ENCODE data around the gene TBXAS1. TPM values are rescaled to one million over a fixed set of nuclear protein-coding genes. Genes with fewer than 3 reads are reported as not detected.

Gene TBXAS1
- total and polyA plus RNA-seq, 4 donors = 19.6 to 126 (median 55.2) TPM

GRCh38 chr7:139993592-139993991, 164.5 kb downstream of the TBXAS1 start:
- Histone ChIP-seq H3K9ac (ENCODE audit: insufficient read depth in 1 of 2, low read length in 2 of 2) (no peak overlapping the region), H3K27ac (ENCODE audit: low read depth in 1 of 2, low read length in 1 of 2) (no peak overlapping the region), H3K36me3 (ENCODE audit: control insufficient read depth in 4 of 4, insufficient read depth in 4 of 4, low read length in 4 of 4) (no peaks in the 10 kb centered on the region), H3K4me3 (no peak overlapping the region), H3K9me3 (ENCODE audit: control insufficient read depth in 4 of 4, insufficient read depth in 3 of 4, low read length in 3 of 4) (no peaks in the 10 kb centered on the region), H3K4me1 (ENCODE audit: control insufficient read depth in 5 of 5, insufficient read depth in 5 of 5, low read length in 5 of 5) (peaks cover 0 to 37% (median 8%) of the 10 kb centered on the region in 5 donors), H3K27me3 (ENCODE audit: control insufficient read depth in 3 of 3, insufficient read depth in 3 of 3, low read length in 2 of 3) (no peaks in the 10 kb centered on the region)
- WGBS, 2 donors = 96 to 100% methylated on average over 2 of the region's 2 CpGs
- TF ChIP-seq CTCF (IDR thresholded peaks at IDR 0.05; ENCODE audit: control extremely low read depth, extremely low read depth) = no peak
- DNase-seq (no peak), ATAC-seq (ENCODE audit: insufficient read depth, low FRiP score) (no peak)

GRCh38 chr7:139994356-139994755, 165.3 kb downstream of the TBXAS1 start:
- no peak for TF ChIP-seq CTCF (IDR thresholded peaks at IDR 0.05; ENCODE audit: control extremely low read depth, extremely low read depth)
- 63 to 71% methylated on average over 1 of the region's 1 CpG for WGBS, 2 donors
- peaks cover 0 to 32% (median 8%) of the 10 kb centered on the region in 5 donors for H3K4me1 ChIP-seq (ENCODE audit: control insufficient read depth in 5 of 5, insufficient read depth in 5 of 5, low read length in 5 of 5)
- no peak overlapping the region for H3K4me3 ChIP-seq
- H3K27me3 ChIP-seq (ENCODE audit: control insufficient read depth in 3 of 3, insufficient read depth in 3 of 3, low read length in 2 of 3) = no peaks in the 10 kb centered on the region
- H3K27ac ChIP-seq (ENCODE audit: low read depth in 1 of 2, low read length in 1 of 2) = no peak overlapping the region
- H3K36me3 ChIP-seq (ENCODE audit: control insufficient read depth in 4 of 4, insufficient read depth in 4 of 4, low read length in 4 of 4) = no peaks in the 10 kb centered on the region
- no peaks in the 10 kb centered on the region for H3K9me3 ChIP-seq (ENCODE audit: control insufficient read depth in 4 of 4, insufficient read depth in 3 of 4, low read length in 3 of 4)
- DNase-seq (no peak), ATAC-seq (ENCODE audit: insufficient read depth, low FRiP score) (no peak)
- no peak overlapping the region for H3K9ac ChIP-seq (ENCODE audit: insufficient read depth in 1 of 2, low read length in 2 of 2)

GRCh38 chr7:139995017-139995915, 166.2 kb downstream of the TBXAS1 start:
- no peak overlapping the region for H3K9ac ChIP-seq (ENCODE audit: insufficient read depth in 1 of 2, low read length in 2 of 2)
- DNase-seq = peak; percentile 86 to 93 (median 86)

More at GRCh38 chr7:139995017-139995915, 166.2 kb downstream of the TBXAS1 start:
- H3K4me3 ChIP-seq = no peak overlapping the region
- no peak for ATAC-seq (ENCODE audit: insufficient read depth, low FRiP score)
- H3K27me3 ChIP-seq (ENCODE audit: control insufficient read depth in 3 of 3, insufficient read depth in 3 of 3, low read length in 2 of 3) = no peaks in the 10 kb centered on the region
- no peaks in the 10 kb centered on the region for H3K9me3 ChIP-seq (ENCODE audit: control insufficient read depth in 4 of 4, insufficient read depth in 3 of 4, low read length in 3 of 4)
- H3K27ac ChIP-seq (ENCODE audit: low read depth in 1 of 2, low read length in 1 of 2) = peak overlapping the region in 1 of 2 donors; percentile 16
- H3K36me3 ChIP-seq (ENCODE audit: control insufficient read depth in 4 of 4, insufficient read depth in 4 of 4, low read length in 4 of 4) = no peaks in the 10 kb centered on the region
- peaks cover 0 to 23% (median 8%) of the 10 kb centered on the region in 5 donors for H3K4me1 ChIP-seq (ENCODE audit: control insufficient read depth in 5 of 5, insufficient read depth in 5 of 5, low read length in 5 of 5)
- 55 to 66% methylated on average over 19 of the region's 19 CpGs for WGBS, 2 donors
- TF ChIP-seq CTCF (IDR thresholded peaks at IDR 0.05; ENCODE audit: control extremely low read depth, extremely low read depth) = no peak
